GM21367 (cell line): ENCODE results near the gene RGS6.
"Not testable (repeated sequence)": the region's sequence is repeated elsewhere in the genome, so short reads cannot be mapped to it uniquely, and the experiment has no call there.

ENCODE experiments used
- ATAC-seq: cut with Tn5 transposase; IDR thresholded peaks from one replicate; pipeline ENCODE4 v1.9.1; 2021; ENCODE audit not compliant: unreplicated experiment

The RGS6 gene

DNA sequence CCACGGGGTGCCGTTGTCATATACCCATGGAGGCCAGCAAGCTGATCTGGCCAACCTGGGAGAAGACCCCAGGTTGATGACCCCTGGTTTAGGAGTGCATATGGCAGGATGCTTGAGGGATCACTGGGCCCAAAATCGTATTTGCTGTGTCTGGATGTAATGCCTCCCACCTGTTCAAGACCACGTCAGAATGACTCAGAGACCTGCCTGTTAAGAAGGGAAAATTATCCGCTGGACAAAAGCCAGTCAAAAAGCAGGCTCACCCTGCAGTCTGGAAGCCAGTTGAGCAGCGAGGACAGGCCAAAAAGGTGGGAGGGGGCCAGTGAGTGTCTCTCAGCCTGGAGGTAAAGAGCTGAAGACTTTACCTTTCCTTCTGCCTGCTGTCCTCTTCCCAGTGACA lies 512.5 kb downstream of the RGS6 start:
- ATAC-seq: no peak

DNA sequence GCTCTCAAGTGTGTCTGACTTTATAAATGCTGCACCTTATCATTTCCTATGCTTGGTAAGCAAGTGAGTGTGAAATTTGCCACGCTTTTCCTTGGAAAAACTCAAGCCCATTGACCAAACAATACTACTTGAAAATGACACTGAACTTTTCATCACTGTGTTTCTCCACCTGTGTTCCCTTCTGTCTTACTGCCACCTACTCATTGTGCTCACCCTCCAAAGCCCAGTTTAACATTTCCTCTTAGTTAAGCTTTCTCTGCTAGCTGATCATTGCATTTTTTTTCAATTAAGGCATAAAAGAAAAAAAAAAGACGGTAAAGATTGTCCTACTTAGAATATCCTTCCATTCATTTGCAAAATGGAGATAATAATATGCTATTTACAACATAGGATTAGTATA lies 516.0 kb downstream of the RGS6 start:
- no peak for ATAC-seq

DNA sequence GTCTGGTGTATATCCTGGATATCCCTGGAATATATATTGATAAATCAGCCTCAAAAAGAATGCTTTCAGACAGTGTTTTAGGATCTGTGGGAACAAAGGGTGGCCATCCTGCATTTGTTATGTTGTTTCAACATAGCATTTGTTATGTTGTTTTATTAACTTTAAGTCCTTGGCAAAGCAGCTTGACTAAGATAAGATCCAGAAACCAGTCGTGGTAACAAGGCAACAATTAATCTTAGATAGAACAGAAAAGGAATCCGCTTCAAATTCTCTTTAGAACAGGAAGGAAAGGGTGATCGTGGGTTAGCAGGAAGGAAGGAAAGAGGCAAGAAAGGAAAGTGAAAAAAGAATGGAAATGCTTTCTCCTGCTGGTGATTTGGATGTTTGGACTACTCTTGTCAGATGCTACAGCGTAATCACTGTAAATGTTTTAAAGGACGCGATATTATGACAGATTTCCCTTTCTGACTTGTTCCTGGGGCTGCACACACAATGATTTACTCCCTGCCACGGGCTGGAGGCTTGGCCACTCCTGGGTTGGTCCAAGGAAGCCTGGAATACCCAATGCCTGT lies 518.3 kb downstream of the RGS6 start:
- no peak for ATAC-seq

DNA sequence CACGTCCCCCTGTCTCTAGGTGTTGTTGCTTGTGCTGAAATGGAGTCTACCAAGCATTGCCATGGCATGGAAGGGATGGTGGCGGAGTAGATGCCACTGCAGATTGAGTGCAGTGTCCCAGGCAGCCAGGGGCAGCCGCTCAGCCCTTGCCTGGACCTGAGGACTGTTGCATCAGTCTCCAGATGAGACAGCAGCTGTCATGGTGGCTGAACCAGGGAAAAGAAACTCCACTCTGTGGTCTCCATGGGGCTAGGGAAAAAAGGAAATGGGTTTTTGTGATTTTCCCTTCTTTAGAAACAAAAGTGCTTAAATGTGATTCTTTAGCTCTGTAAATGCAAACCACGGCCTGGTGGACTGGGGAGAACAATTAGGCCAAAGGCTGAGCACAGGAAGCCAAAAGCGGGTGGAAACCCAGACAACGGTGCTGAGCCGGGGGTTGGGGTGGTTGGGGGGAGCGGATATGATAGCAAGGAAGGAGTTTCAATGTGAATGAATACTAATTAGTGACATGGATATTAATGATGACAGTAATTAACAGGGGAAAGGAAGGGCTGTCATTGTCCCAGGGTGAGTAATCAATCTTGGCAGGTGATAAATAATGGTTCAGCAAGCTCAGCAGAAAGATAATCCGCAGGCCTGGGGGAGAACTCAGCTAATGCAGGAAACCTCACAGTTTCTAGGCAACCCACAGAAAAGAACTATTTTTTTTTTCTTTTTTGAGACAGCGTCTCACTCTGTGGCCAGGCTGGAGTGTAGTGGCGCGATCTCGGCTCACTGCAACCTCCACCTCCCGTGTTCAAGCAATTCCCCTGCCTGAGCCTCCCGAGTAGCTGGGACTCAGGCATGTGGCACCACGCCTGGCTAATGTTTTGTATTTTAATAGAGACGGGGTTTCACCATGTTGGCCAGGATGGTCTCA lies 519.1 kb downstream of the RGS6 start:
- no peak for ATAC-seq

DNA sequence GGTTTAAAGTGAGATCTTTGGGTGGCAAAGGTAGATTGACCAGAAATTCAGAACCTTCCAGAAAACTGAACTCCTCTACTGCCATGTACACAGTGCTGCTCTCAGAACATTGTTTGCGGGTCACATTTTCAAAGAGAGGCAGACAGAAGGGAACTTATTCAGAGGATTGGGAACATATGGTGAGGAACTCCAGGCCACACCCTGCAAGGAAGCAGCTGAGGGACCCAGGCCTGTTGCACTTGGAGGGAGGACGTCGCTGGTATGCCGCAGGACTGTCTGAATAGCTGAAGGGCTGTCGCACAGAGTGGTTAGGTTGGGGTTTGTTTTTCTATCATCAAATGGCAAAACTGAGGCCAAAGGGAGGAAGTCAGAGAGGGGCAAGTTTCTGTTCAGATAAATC lies 520.5 kb downstream of the RGS6 start:
- no peak for ATAC-seq

DNA sequence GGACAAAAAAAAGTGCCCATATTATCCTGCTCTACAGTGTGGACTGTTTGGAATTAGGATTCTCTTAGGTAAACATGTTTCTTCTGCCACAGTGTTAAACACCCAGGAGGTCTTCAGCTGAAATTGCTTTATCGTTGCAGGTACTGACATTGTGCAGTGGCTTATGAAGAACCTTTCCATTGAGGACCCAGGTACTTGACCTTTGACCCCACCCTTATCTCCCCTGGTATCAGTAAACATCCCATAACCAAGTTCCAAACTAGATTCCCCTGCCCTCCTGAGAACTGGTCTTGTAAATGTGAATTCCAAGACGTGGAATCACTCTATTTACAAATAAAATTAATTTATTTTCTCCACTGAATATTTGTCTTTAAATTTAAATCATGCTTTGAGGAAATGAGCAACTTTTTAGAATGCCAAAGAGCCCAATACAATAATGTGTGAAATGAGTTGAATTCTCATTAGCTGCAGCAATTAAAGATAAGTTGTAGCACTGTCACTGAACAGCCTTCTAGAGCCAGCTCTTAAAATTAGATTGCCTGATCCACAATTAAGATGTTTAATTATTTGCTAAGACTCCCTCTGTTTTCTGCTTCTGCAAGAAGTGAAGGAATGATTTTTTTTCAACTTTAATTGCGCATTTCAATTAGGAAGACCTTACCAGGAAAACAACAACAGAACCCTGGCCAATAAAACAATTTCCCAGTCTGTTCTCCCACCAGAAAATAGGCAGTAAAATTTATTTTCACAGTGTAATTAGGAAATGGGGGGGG lies 522.3 kb downstream of the RGS6 start:
- no peak for ATAC-seq

DNA sequence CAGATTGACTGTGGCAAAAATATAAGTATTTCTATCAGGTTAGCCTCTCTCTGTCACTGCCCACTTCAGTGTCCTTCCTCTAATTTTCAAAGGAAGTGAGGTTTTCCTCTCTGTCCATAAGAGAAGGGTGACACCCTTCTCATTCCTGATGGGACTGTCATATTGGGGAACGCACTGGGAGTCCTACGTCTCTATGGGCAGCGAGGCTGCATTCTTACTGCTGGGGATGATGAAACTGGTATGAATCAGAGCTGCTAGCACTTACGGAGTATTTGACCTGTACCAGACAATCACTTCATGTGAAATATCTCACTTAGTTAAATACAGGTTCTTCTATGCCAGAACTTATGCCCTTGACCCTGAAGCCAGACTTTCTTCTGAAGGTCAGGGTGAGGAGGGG lies 525.4 kb downstream of the RGS6 start:
- no peak for ATAC-seq

DNA sequence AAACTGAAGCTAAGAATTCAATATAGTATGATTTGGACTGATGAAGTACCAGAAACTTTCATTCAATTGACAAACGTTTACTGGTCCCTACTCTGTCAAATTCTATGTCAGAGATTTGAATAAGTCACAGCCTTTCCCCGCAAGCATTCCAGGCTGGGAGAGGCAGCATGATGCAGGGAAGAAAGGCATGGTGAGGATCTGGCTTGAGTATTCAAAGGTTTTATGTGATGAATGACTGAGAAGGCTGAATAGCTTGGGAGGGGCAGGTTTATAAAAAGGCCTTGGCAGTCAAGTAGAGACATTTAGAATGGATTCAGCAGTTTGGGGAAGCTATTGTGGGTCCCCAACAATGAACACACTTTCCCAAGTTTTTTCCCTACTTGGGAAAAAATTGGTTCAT lies 529.8 kb downstream of the RGS6 start:
- ATAC-seq: no peak

DNA sequence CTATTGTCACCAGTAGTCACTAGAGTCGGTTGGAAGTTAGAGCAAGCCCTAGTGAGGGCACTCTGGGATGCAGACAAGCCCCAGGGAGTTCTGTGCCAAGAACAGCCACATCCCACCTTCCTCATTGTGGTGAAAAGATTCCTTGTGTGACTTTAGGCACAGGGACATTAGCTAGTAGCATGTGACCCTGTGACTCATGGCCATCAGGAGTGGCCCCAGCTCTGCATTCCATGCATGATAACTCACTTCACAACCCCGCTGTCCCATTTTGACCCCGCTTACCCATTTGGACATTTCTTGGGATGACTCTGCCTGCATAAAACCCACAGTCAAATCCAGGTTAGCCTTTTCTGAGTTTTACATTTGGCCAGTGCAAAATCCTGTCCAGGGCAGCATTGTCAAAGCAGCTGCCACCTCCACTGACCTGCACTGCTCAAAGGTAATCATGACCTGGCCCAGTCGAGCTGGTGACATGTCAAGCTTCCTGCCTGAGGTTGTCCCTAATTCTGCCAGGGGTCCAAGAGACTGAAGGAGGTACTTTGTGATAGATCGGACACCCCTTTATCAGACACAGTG lies 531.1 kb downstream of the RGS6 start:
- no peak for ATAC-seq

DNA sequence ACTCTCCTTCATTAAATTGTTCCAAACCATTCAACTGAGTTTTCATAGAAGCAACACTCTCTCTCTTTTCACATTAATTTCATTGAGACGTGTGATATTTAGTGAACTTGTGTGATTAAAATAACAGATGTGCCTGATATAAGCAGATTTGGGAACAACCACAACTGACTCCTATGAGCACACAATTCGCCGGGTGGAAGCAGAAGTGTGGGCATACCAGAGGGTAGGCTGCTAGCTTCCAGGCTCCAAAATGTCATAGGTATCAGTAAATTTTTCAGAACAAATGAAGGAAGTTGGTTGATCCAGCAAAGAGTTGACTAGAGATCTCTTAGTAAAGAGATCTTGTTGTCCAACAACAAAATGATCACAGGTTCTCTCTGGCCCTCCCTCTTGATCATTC lies 532.0 kb downstream of the RGS6 start:
- no peak for ATAC-seq

DNA sequence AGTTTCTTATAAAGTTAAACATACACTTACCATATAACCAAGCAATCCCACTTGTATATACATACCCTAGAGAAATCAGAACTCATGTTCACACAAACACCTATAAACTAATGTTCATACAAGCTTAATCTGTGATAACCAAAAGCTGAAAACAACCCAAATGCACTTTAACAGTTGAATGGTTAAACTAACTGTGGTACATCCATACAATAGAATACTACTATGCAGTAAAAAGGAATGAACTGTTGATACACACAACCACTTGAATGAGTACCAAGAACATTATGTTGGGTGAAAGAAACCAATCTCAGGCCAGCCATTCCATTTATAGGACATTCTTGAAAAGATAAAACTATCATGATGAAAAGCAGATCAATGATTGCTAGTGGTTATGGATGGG lies 534.1 kb downstream of the RGS6 start:
- no peak for ATAC-seq

DNA sequence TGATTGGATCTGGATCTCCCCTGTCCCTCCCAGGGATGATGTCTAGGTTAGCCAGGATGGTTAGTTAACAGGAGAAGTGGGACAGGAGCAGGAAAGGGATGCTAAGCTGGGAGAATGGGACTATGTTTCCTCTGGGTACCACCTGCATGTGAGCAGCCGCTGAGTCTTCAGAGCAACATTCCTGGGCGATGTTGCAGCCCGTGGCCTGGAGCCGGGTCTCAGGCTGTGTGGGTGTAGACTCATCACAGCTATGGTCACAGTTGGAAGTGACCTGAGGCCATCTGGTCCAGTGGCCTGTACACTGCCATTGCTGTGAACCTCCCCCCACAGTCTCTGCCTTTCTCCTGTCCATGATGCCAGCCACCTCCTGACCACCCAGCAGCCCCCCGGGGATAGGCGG lies 539.1 kb downstream of the RGS6 start:
- ATAC-seq: no peak

DNA sequence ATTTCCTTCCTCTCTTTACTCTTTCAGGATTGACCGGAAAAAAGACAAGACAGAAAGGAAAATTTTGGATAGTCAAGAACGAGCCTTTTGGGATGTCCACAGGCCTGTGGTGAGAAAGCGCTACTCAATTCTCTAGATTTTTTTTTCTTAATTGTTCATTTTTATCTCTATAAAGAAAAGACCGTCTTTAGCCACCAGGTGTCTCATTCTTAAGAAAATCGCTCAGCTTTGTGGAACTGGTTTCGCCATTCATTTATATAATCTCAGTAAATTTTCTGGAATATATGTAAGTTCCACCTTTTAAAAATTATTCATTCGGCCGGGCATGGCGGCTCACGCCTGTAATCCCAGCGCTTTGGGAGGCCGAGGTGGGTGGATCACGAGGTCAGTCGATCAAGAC lies 540.6 kb downstream of the RGS6 start:
- ATAC-seq: no peak

DNA sequence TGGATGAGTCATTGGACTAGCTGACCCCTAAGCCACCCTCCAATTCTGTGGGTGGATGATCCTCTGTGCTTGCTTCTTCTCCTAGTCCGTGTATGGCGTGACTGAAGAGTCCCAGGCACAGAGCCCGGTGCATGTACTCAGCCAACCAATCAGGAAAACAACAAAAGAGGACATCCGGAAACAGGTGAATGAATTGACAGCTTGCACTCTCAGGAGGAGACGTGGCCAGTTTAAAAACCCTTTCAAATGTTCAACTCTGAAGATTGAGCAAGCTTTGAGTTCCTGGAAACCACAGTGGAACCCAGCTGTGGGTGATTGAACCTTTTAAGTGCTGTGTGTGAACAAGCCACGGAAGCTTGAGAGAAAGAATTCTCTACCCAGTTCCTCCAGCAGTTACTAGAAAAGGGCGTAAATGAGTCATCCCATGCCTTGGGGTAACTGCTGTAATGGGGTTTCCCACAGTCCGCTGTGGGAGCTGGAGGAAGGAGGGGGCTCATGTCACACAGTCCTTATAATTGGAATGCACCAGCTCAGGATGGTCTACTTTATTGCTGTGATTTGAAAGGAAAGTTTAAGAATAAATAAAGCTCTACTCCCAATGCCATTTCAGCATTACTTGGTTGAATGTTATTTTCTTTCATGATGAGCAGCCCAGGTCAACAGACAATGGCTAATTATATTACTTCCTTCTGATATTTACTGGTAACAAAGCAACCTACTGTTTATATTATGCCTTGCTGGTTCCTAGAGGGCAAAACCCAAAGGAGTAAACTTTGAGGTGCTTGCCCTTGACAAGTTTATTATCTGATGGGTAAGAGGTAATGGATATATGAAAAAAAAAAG lies 544.6 kb downstream of the RGS6 start:
- ATAC-seq: peak; percentile 77

DNA sequence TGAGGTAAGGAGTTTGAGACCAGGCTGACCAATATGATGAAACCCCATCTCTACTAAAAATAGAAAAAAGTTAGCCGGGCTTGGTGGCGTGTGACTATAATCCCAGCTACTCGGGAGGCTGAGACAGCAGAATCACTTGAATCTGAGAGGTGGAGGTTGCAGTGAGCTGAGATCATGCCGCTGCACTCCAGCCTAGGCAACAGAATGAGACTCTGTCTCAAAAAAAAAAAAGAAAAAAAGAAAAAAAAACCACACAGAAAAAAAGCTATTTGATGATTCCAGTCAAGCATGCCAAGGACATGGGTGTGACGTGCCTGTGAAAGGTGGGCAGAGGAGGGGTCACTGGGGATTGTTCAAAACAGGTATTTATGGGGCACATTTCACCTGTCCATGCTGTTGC lies 545.3 kb downstream of the RGS6 start:
- not testable (repeated sequence) for ATAC-seq

DNA sequence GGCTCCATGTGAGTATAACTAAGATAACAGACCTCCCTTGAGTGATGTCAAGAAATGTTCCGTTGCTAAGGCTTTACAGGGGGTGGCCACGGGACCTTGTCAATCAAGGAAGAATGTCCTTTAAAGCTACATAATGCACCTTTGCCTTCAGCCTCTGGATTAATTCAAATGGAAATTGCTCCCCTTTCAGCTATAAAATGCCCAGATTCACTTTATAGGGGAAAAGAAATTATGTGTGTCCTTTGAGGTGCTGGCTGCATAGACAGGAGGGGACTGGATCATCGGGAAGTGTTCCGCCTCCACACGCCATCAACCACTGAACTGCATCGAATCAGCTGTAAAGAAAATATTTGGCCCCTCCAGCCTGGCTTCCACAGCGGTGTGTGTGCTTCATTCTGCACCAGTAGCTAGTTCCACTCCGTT lies 546.3 kb downstream of the RGS6 start:
- no peak for ATAC-seq

DNA sequence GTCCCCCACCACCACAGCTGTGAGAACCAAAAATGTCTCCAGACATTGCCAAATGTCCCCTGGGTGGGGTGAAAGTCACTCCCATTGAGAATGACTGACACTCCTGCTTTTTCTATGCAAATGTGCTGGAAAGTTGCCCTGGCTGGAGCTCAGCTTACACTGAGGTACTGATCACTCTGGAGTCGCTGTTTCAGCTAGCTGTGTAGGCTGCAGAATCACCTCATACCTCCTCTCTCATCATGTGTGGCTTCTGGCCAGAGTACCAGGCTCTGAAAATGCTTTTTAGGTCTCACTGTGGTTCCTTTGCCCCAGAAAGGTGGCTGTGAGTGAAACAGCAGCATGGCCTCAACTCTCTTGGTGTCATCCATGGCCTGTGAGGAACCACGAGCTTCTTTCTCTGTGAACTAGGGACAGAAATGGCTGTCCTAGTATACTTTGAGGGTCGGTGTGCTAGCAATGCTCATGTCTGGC lies 547.3 kb downstream of the RGS6 start:
- no peak for ATAC-seq

DNA sequence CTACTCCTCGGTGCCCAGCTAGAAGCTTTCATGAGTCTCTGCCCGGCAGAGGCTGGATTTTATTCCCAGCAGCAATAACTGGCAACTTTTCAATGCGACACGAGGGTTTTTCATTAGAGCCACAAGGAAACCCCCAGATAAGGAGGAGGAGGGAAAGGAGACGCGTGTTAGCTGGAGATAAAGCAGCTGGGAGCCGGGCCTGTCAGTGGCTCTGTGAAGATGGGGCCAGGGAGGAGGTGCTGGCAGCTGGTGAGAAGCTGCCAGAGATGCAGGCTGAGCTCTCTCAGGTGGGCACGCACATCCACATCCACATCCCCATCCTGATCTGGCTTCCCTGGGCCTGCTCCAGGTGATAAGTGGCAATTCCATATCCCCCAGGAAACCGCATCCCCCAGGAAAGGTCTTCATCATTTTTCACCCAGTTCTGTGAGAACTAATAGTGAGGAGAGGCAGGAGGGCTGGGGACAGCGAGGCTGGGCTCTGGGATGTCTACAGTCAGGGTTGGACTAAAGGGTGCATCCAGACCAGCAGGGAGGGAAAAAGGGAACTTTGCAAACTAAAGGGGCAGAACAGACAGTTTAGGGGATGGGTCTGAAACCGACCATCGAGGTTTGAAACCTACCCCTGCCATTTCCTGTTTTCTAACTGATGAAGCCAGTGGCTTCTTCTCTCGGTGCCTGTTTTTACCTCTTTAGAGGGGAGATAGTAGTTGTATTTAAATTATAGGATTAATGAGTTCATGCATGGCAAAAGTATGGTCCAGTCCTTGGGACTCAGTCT lies 548.4 kb downstream of the RGS6 start:
- ATAC-seq: no peak

DNA sequence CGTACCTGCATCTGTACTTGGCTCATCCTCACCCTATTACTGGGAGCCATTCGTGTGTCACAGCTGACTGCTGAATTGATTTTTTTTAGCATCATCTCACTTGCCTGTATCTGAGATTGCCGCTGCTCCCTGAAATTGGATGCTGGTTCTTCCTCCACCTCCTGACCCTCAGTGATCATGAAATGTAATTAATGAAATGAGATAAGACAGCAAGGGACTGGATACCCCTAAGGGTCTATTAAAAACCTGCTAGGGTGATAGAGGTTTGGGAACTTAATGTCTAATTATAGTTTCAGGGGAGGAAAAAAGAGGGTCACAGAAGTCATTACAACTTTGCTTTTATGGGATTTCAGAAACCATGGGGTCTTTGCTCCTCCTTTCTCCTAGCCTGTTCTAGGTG lies 551.1 kb downstream of the RGS6 start:
- no peak for ATAC-seq

DNA sequence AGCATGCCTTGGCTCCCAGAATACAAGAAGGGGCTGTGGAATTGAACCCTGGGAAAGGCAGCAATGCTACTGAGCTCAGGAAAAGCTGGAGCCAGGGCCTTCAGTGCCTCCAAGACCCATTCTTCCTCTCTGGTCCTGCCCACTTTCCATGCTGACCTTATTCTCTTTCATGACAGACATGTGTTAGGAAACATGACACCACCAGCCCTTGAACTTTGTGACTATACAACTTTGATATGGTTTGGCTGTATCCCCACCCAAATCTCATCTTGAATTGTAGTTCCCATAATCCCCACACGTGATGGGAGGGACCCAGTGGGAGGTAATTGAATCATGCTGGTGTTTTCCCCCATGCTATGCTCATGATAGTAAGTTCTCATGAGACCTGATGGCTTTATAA lies 553.5 kb downstream of the RGS6 start:
- no peak for ATAC-seq
